HCT116 (cell line): Measurements from ENCODE around the gene CCDC183. TPM values are rescaled to one million over a fixed set of nuclear protein-coding genes. Genes with fewer than 3 reads are reported as not detected.

Source experiments
- ATAC-seq: fragments of 200-7000 bp; cut with Tn5 transposase; 2 replicates; pipeline ENCODE4 v1.9.1; 2020; ENCODE audit warnings: mild to moderate bottlenecking, moderate library complexity
- BruUV-seq: library from RNA; stranded (reverse); fragments of 400-500 nt; replicated peaks from 2 replicates; lab custom pipeline; 2021; lab: Mats Ljungman, UMichigan
- CTCF ChIA-PET: fragments of 300-600 bp; sonication (Branson Sonifier 250); formaldehyde crosslinking; loops from one replicate; lab custom pipeline; 2021; ENCODE audit warnings: antibody characterized with exemption; lab: Charles Lee
- POLR2A ChIA-PET: fragments of 300-600, 350-600 bp; sonication (Branson Sonifier 250); formaldehyde crosslinking; loops from one replicate; lab custom pipeline; 2021; ENCODE audit warnings: antibody characterized with exemption; lab: Charles Lee
- RAD21 ChIA-PET, 2 experiments: fragments of 300-600 bp; sonication (Branson Sonifier 250); formaldehyde crosslinking; loops; one replicate each; lab custom pipeline; 2023; ENCODE audit warnings: low total read pairs in 2 of 2; ENCODE audit not compliant: uncharacterized antibody in 2 of 2, unreplicated experiment in 2 of 2, low non-redundant PET in 1 of 2; lab: Charles Lee
- DNase-seq: peaks from one replicate; pipeline ENCODE4 v3.0.0-alpha.2; 2010; ENCODE audit warnings: low read depth, low spot score
- H2AFZ ChIP-seq: fragments of 200-600 bp; shearing (Covaris generic), sonication (generic); 2 replicates; pipeline ENCODE4 v1.6.1; 2017; ENCODE audit warnings: low read depth, mixed run types, mixed read lengths, antibody characterized with exemption, low read length; ENCODE audit not compliant: poor library complexity, severe bottlenecking
- H3K27ac ChIP-seq: 2 replicates; pipeline ENCODE4 v1.5.1; 2012; ENCODE audit warnings: low read depth, low read length
- H3K27me3 ChIP-seq: fragments of 200-600 bp; sonication (generic); 2 replicates; pipeline ENCODE4 v1.6.1; 2016; ENCODE audit warnings: mixed run types, low read length, mixed read lengths; ENCODE audit not compliant: insufficient read depth
- H3K36me3 ChIP-seq, 2 experiments: fragments of 200-500 bp in 1 of 2; fragments of 200-600 bp in 1 of 2; sonication (Bioruptor generic) in 1 of 2; sonication (generic) in 1 of 2; 2 replicates each; pipeline versions ENCODE4 v1.5.1 to v1.6.1; 2014 to 2016; ENCODE audit warnings: low read length in 2 of 2, inconsistent platforms in 1 of 2, mixed read lengths in 1 of 2, mixed run types in 1 of 2; ENCODE audit not compliant: insufficient read depth in 2 of 2, control insufficient read depth in 1 of 2
- H3K4me1 ChIP-seq, 2 experiments: fragments of 200-600 bp in 1 of 2; sonication (generic) in 1 of 2; 2 replicates each; pipeline versions ENCODE4 v1.5.1 to v1.6.1; 2012 to 2017; ENCODE audit warnings: low read length in 2 of 2, inconsistent platforms in 1 of 2, mild to moderate bottlenecking in 1 of 2, mixed read lengths in 1 of 2, mixed run types in 1 of 2, moderate library complexity in 1 of 2; ENCODE audit not compliant: insufficient read depth in 2 of 2, control insufficient read depth in 1 of 2
- H3K4me2 ChIP-seq: fragments of 200-600 bp; sonication (generic); 2 replicates; pipeline ENCODE4 v1.6.1; 2017; ENCODE audit warnings: mixed run types, low read length, mixed read lengths
- H3K4me3 ChIP-seq, 2 experiments: fragments of 200-600 bp in 1 of 2; sonication (generic) in 1 of 2; replicated peaks in 1 of 2; 2 replicates each; pipeline ENCODE4 v1.5.1; 2011 to 2016; ENCODE audit warnings: low read length in 2 of 2, control low read depth in 1 of 2, low read depth in 1 of 2, mild to moderate bottlenecking in 1 of 2, mixed read lengths in 1 of 2, mixed run types in 1 of 2
- H3K79me2 ChIP-seq: fragments of 200-600 bp; sonication (generic); 2 replicates; pipeline ENCODE4 v1.6.1; 2017; ENCODE audit warnings: mild to moderate bottlenecking, mixed run types, low read length, moderate library complexity, mixed read lengths; ENCODE audit not compliant: insufficient read depth
- H3K9ac ChIP-seq: fragments of 200-600 bp; sonication (generic); 2 replicates; pipeline ENCODE4 v1.6.1; 2016; ENCODE audit warnings: low read length, mixed read lengths
- H3K9me2 ChIP-seq: fragments of 200-600 bp; sonication (generic), shearing (Covaris generic); 2 replicates; pipeline ENCODE4 v1.6.1; 2017; ENCODE audit warnings: mixed run types, mild to moderate bottlenecking, moderate library complexity; ENCODE audit not compliant: insufficient read depth
- H3K9me3 ChIP-seq, 2 experiments: fragments of 200-500 bp in 1 of 2; fragments of 200-600 bp in 1 of 2; sonication (Bioruptor generic) in 1 of 2; sonication (generic) in 1 of 2; 2 replicates each; pipeline ENCODE4 v1.6.1; 2014 to 2017; ENCODE audit warnings: low read length in 2 of 2, mixed read lengths in 2 of 2, inconsistent platforms in 1 of 2, low read depth in 1 of 2, mild to moderate bottlenecking in 1 of 2, mixed run types in 1 of 2, moderate library complexity in 1 of 2; ENCODE audit not compliant: control insufficient read depth in 1 of 2, insufficient read depth in 1 of 2
- H4K20me1 ChIP-seq: fragments of 200-600 bp; sonication (generic), shearing (Covaris generic); 2 replicates; pipeline ENCODE4 v1.6.1; 2017; ENCODE audit warnings: mixed run types, mild to moderate bottlenecking, moderate library complexity; ENCODE audit not compliant: insufficient read depth
- CTCF ChIP-seq, 3 experiments: fragments of 200-600 bp in 1 of 3; sonication (generic) in 1 of 3; IDR thresholded peaks in 2 of 3; conservative IDR thresholded peaks in 1 of 3; 2 replicates each; pipeline ENCODE4 v1.5.1; 2012 to 2017; ENCODE audit warnings: low read depth in 2 of 3, low read length in 2 of 3, antibody characterized with exemption in 1 of 3, borderline replicate concordance in 1 of 3, control low read depth in 1 of 3, mild to moderate bottlenecking in 1 of 3, mixed read lengths in 1 of 3, mixed run types in 1 of 3, moderate library complexity in 1 of 3; ENCODE audit not compliant: insufficient read depth in 1 of 3
- ELF1 ChIP-seq: IDR thresholded peaks from 2 replicates; pipeline ENCODE4 v1.6.1; 2012; ENCODE audit warnings: low read depth, borderline replicate concordance
- EZH2phosphoT487 ChIP-seq: fragments of 200-600 bp; IDR thresholded peaks from 2 replicates; pipeline ENCODE4 v1.6.1; 2018; ENCODE audit warnings: antibody characterized with exemption, borderline replicate concordance
- MAX ChIP-seq: IDR thresholded peaks from 2 replicates; pipeline ENCODE4 v1.6.1; 2012
- POLR2AphosphoS5 ChIP-seq: IDR thresholded peaks from 2 replicates; pipeline ENCODE4 v1.6.1; 2011; ENCODE audit warnings: mild to moderate bottlenecking, low read depth, low read length, moderate library complexity
- RAD21 ChIP-seq: IDR thresholded peaks from 2 replicates; pipeline ENCODE4 v1.6.1; 2012; ENCODE audit warnings: low read depth, mild to moderate bottlenecking
- SIN3A ChIP-seq: IDR thresholded peaks from 2 replicates; pipeline ENCODE4 v1.6.1; 2012; ENCODE audit warnings: low read depth
- SRF ChIP-seq: IDR thresholded peaks from 2 replicates; pipeline ENCODE4 v1.6.1; 2012; ENCODE audit warnings: low read depth
- TCF7L2 ChIP-seq: IDR thresholded peaks from 2 replicates; pipeline ENCODE4 v1.7.0; 2011; ENCODE audit warnings: borderline replicate concordance, inconsistent platforms; ENCODE audit not compliant: insufficient read depth, insufficient read length; ENCODE audit errors: extremely low read depth
- YY1 ChIP-seq: IDR thresholded peaks from 2 replicates; pipeline ENCODE4 v1.6.1; 2011; ENCODE audit warnings: low read length, low read depth, moderate library complexity, mild to moderate bottlenecking; ENCODE audit not compliant: insufficient replicate concordance; ENCODE audit errors: extremely low read depth
- intact Hi-C: fragments of 100-400 bp; cut with micrococcal nuclease; formaldehyde crosslinking; loops from 2 replicates; pipeline ENCODE4 v1.10.0; 2022
- total RNA-seq: library from RNA; stranded (reverse); gene quantifications from one replicate; pipeline ENCODE4 v1.2.1, GENCODE V29; 2021; ENCODE audit not compliant: unreplicated experiment

The CCDC183 gene
- total RNA-seq, 1 experiment from 2014 or later = 2.8 TPM

- intact Hi-C loops = no loop called here
- Histone ChIP-seq H3K9me2 (no peaks in the 10 kb centered on the region), H3K4me1 (peaks cover 11 to 16% of the 10 kb centered on the region in 2 experiments), H3K9ac (no peak overlapping the region), H3K27me3 (no peaks in the 10 kb centered on the region), H3K36me3 (0 out of 4 replicates have a peak, but pooled peaks cover 3% of the 10 kb centered on the region in 2 experiments), H3K4me2 (no peak overlapping the region), H3K9me3 (no peaks in the 10 kb centered on the region), H3K79me2 (no peaks in the 10 kb centered on the region), H2AFZ (no peak overlapping the region), H3K27ac (no peak overlapping the region), H4K20me1 (no peaks in the 10 kb centered on the region), H3K4me3 (no peak overlapping the region)
- ChIA-PET CTCF (no interaction called here), RAD21 (no interaction called here), POLR2A (interaction anchor here (0.5 kb wide), 1 partner anchor 112 kb away, joined by 3 read pairs; no protein-coding TSS in a partner anchor)
- ATAC-seq (no peak), DNase-seq (no peak)
- no peak for TF ChIP-seq MAX
- TF ChIP-seq ELF1 = no peak
- BruUV-seq = no TSS peak
Observed at GRCh38 chr9:136835932-136836904, 40.1 kb downstream of the CCDC183 start.

GRCh38 chr9:136837146-136837855, 41.2 kb downstream of the CCDC183 start:
- DNase-seq (no peak), ATAC-seq (no peak)
- H3K79me2 ChIP-seq = no peaks in the 10 kb centered on the region
- H3K4me3 ChIP-seq = no peak overlapping the region
- peaks cover 21 to 27% of the 10 kb centered on the region in 2 experiments for H3K4me1 ChIP-seq
- H3K9me2 ChIP-seq = no peaks in the 10 kb centered on the region
- H4K20me1 ChIP-seq = no peaks in the 10 kb centered on the region
- ChIA-PET CTCF (no interaction called here), RAD21 (no interaction called here), POLR2A (no interaction called here)
- TF ChIP-seq POLR2AphosphoS5 = no peak
- no peak for TF ChIP-seq YY1
- no peak for TF ChIP-seq SRF
- no peak for TF ChIP-seq TCF7L2
- TF ChIP-seq ELF1 = no peak
- no peak for TF ChIP-seq EZH2phosphoT487
- no peak for TF ChIP-seq CTCF (IDR thresholded peaks at IDR 0.05 in 2 of 3, conservative IDR thresholded peaks at IDR 0.05 in 1 of 3; ENCODE audit: borderline replicate concordance in 1 of 3, insufficient read depth in 1 of 3, low read depth in 2 of 3, low read length in 2 of 3)
- TF ChIP-seq RAD21 = no peak
- no peak for TF ChIP-seq SIN3A
- H2AFZ ChIP-seq = no peak overlapping the region
- H3K9ac ChIP-seq = no peak overlapping the region
- intact Hi-C loops = no loop called here
- no peak overlapping the region for H3K4me2 ChIP-seq
- H3K36me3 ChIP-seq = 0 out of 4 replicates have a peak, but pooled peaks cover 0 to 3% of the 10 kb centered on the region in 2 experiments
- no peaks in the 10 kb centered on the region for H3K9me3 ChIP-seq
- no peaks in the 10 kb centered on the region for H3K27me3 ChIP-seq
- no TSS peak for BruUV-seq
- no peak overlapping the region for H3K27ac ChIP-seq
